Measurements from ENCODE around the gene KIAA0408. TPM values are rescaled to one million over a fixed set of nuclear protein-coding genes. Genes with fewer than 3 reads are reported as not detected.

Gene KIAA0408
- total and polyA plus RNA-seq, 2 of the 8 experiments (the other 6 are each of a cell fraction or from before 2014, with no cell fraction given): 3.3 to 10.8 TPM

- Histone ChIP-seq H4K91ac (replicated peaks; ENCODE audit: insufficient read length, low read length) (no peak overlapping the region), H3K79me1 (ENCODE audit: low read depth, low read length) (no peaks in the 10 kb centered on the region), H4K20me1 (replicated peaks in 1 of 2; ENCODE audit: control insufficient read depth in 1 of 2, insufficient read depth in 2 of 2, low read length in 2 of 2) (no peaks in the 10 kb centered on the region), H2BK120ac (replicated peaks; ENCODE audit: low read depth, low read length) (no peak overlapping the region), H3K4me1 (replicated peaks in 1 of 4; ENCODE audit: control insufficient read depth in 3 of 4, insufficient read depth in 4 of 4, low read length in 3 of 4) (0 out of 7 replicates have a peak, but pooled peaks cover 0 to 3% (median 0%) of the 10 kb centered on the region in 4 experiments), H3K18ac (ENCODE audit: extremely low read depth, low read length) (no peak overlapping the region), H3K4ac (replicated peaks; ENCODE audit: insufficient read length, low read depth, low read length) (no peak overlapping the region), H2BK15ac (ENCODE audit: low read length) (no peak overlapping the region), H3K23ac (ENCODE audit: insufficient read length) (no peak overlapping the region), H3K9ac (replicated peaks in 1 of 4; ENCODE audit: extremely low read depth in 1 of 4, low read depth in 3 of 4, low read length in 3 of 4) (no peak overlapping the region), H3K4me3 (ENCODE audit: extremely low read depth in 1 of 4, insufficient read depth in 2 of 4, low read depth in 3 of 4, low read length in 4 of 4) (no peak overlapping the region), H3K14ac (ENCODE audit: insufficient read length) (no peak overlapping the region), H3K23me2 (ENCODE audit: low read depth, low read length) (no peaks in the 10 kb centered on the region), H4K8ac (ENCODE audit: extremely low read depth, insufficient read depth, low read length) (no peak overlapping the region), H3K56ac (replicated peaks; ENCODE audit: insufficient read length, low read depth, low read length) (no peak overlapping the region), H2BK5ac (ENCODE audit: low read depth, low read length) (no peak overlapping the region), H2AFZ (ENCODE audit: low read length) (no peak overlapping the region), H3K27ac (ENCODE audit: low read depth, low read length) (no peak overlapping the region), H2AK5ac (ENCODE audit: low read depth, low read length) (no peak overlapping the region), H2BK20ac (ENCODE audit: low read length) (no peak overlapping the region), H3K79me2 (ENCODE audit: control insufficient read depth in 1 of 2, insufficient read depth in 2 of 2, low read length in 2 of 2) (no peaks in the 10 kb centered on the region), H3K36me3 (ENCODE audit: control insufficient read depth in 2 of 4, insufficient read depth in 4 of 4, low read length in 3 of 4) (no peaks in the 10 kb centered on the region), H4K5ac (ENCODE audit: insufficient read length, low read depth, low read length) (no peak overlapping the region), H3K27me3 (replicated peaks in 1 of 4; ENCODE audit: control insufficient read depth in 3 of 4, extremely low read depth in 1 of 4, insufficient read depth in 3 of 4, low read length in 3 of 4) (no peaks in the 10 kb centered on the region), H3K9me3 (ENCODE audit: insufficient read depth in 2 of 2, low read depth in 1 of 2, low read length in 1 of 2) (no peaks in the 10 kb centered on the region; a peak in 1 of 4 replicates), H2BK12ac (ENCODE audit: low read depth, low read length) (no peak overlapping the region), H3K4me2 (ENCODE audit: insufficient read depth in 1 of 2, low read depth in 2 of 2, low read length in 2 of 2) (no peak overlapping the region)
- DNase-seq (ENCODE audit: low read depth in 1 of 2, low spot score in 2 of 2) (no peak), FAIRE-seq (no peak)
- ChIA-PET CTCF (ENCODE audit: partially characterized antibody) (interaction anchor here (0.6 to 0.7 kb wide), 2 partner anchors 111 to 1457 kb away, joined by 3 read pairs; no protein-coding TSS in a partner anchor), POLR2A (ENCODE audit: partially characterized antibody) (no interaction called here)
- 92% methylated on average over 2 of the region's 2 CpGs; no CpG with 5 or more reads in 1 of the 2 experiments for WGBS, 2 experiments (ENCODE audit: extremely low coverage in 1 of 2, insufficient coverage in 1 of 2, insufficient read length in 1 of 2, insufficient replicate concordance in 2 of 2, low coverage in 1 of 2, low lambda C conversion rate in 2 of 2, missing lambda C conversion rate in 1 of 2)
- TF ChIP-seq SAP30 (IDR thresholded peaks at IDR 0.05; ENCODE audit: insufficient read depth, insufficient replicate concordance, low read length) (no peak), SIN3A (conservative IDR thresholded peaks at IDR 0.05 in 1 of 2, IDR thresholded peaks at IDR 0.05 in 1 of 2; ENCODE audit: low read depth in 1 of 2, low read length in 2 of 2) (no peak), POLR2AphosphoS5 (IDR thresholded peaks at IDR 0.05; ENCODE audit: low read depth, low read length) (no peak), ATF3 (IDR thresholded peaks at IDR 0.05; ENCODE audit: insufficient read depth, low read depth, low read length) (no peak), KDM4A (IDR thresholded peaks at IDR 0.05; ENCODE audit: low read depth, low read length, severe bottlenecking) (no peak), SIX5 (IDR thresholded peaks at IDR 0.05; ENCODE audit: low read depth, low read length) (no peak)
Measured at GRCh38 chr6:127415096-127415495, 44.1 kb downstream of the KIAA0408 start.

Data from H1 (cell line).